WTC11 (cell line): ENCODE measurements around the gene SCAF11. TPM values are rescaled to one million over a fixed set of nuclear protein-coding genes. Genes with fewer than 3 reads are reported as not detected.
A peak's percentile ranks its signal among the peaks of the same experiment; 100 is the strongest.

Experiments used
- ATAC-seq: fragments of 200-7000 bp; cut with Tn5 transposase; 2 replicates; pipeline ENCODE4 v1.10.0; 2021; ENCODE audit warnings: mild to moderate bottlenecking, moderate library complexity
- CTCF ChIA-PET: fragments of 300-600 bp; sonication (Branson Sonifier 250); formaldehyde crosslinking; loops from one replicate; lab custom pipeline; 2021; ENCODE audit warnings: antibody characterized with exemption; lab: Charles Lee
- POLR2A ChIA-PET: fragments of 350-600 bp; sonication (Branson Sonifier 250); formaldehyde crosslinking; loops from one replicate; lab custom pipeline; 2021; ENCODE audit warnings: antibody characterized with exemption; lab: Charles Lee
- DNase-seq: peaks from one replicate; pipeline ENCODE4 v3.0.0; 2021; ENCODE audit warnings: low spot score
- H3K27ac Mint-ChIP-seq: 2 replicates; pipeline ENCODE4 v1.8.0; 2021; ENCODE audit warnings: mixed read lengths
- H3K27me3 Mint-ChIP-seq: 2 replicates; pipeline ENCODE4 v1.8.0; 2021; ENCODE audit warnings: low read depth, mild to moderate bottlenecking, moderate library complexity, mixed read lengths
- H3K36me3 Mint-ChIP-seq: 2 replicates; pipeline ENCODE4 v1.8.0; 2021; ENCODE audit warnings: mixed read lengths
- H3K4me1 Mint-ChIP-seq: 2 replicates; pipeline ENCODE4 v1.8.0; 2022; ENCODE audit warnings: mixed read lengths
- H3K4me3 Mint-ChIP-seq: 2 replicates; pipeline ENCODE4 v1.8.0; 2021; ENCODE audit warnings: mild to moderate bottlenecking, moderate library complexity, mixed read lengths
- H3K9me3 Mint-ChIP-seq: 2 replicates; pipeline ENCODE4 v1.8.0; 2021; ENCODE audit warnings: mixed read lengths
- CREM ChIP-seq: sonication (generic); formaldehyde crosslinking; IDR thresholded peaks from 2 replicates; pipeline ENCODE4 v1.8.1; 2022; ENCODE audit warnings: mild to moderate bottlenecking, missing genetic modification reagents, moderate library complexity
- GTF2I ChIP-seq: fragments of 250-450 bp; sonication (Bioruptor Pico); conservative IDR thresholded peaks from 2 replicates; pipeline ENCODE4 v1.4.0; 2021; ENCODE audit warnings: mild to moderate bottlenecking
- JAZF1 ChIP-seq: fragments of 250-450 bp; sonication (Bioruptor Pico); IDR thresholded peaks from 2 replicates; pipeline ENCODE4 v1.9.0; 2021; ENCODE audit warnings: moderate library complexity, mild to moderate bottlenecking, inconsistent platforms
- JUN ChIP-seq: sonication (generic); formaldehyde crosslinking; IDR thresholded peaks from 2 replicates; pipeline ENCODE4 v1.8.0; 2023; ENCODE audit warnings: mild to moderate bottlenecking, missing genetic modification reagents
- KAT7 ChIP-seq: sonication (generic); formaldehyde crosslinking; IDR thresholded peaks from 2 replicates; pipeline ENCODE4 v1.8.1; 2023; ENCODE audit warnings: missing genetic modification reagents, mild to moderate bottlenecking, borderline replicate concordance
- NFYB ChIP-seq: sonication (generic); formaldehyde crosslinking; conservative IDR thresholded peaks from 2 replicates; pipeline ENCODE4 v1.8.0; 2022; ENCODE audit warnings: low read depth, missing genetic modification reagents
- TEAD4 ChIP-seq: sonication (generic); formaldehyde crosslinking; IDR thresholded peaks from 2 replicates; pipeline ENCODE4 v1.8.0; 2022; ENCODE audit warnings: mild to moderate bottlenecking, missing genetic modification reagents
- ZBTB21 ChIP-seq: sonication (generic); formaldehyde crosslinking; IDR thresholded peaks from 2 replicates; pipeline ENCODE4 v1.8.1; 2023; ENCODE audit warnings: mild to moderate bottlenecking, missing genetic modification reagents, borderline replicate concordance
- ZNF232 ChIP-seq: sonication (generic); formaldehyde crosslinking; IDR thresholded peaks from 2 replicates; pipeline ENCODE4 v1.8.0; 2022; ENCODE audit warnings: mild to moderate bottlenecking, missing genetic modification reagents
- ZNF263 ChIP-seq: sonication (generic); formaldehyde crosslinking; IDR thresholded peaks from 2 replicates; pipeline ENCODE4 v1.8.1; 2022; ENCODE audit warnings: low read depth, mild to moderate bottlenecking, moderate library complexity, missing genetic modification reagents
- ZNF671 ChIP-seq: fragments of 250-450 bp; sonication (Bioruptor Pico); IDR thresholded peaks from 2 replicates; pipeline ENCODE4 v1.8.0; 2021; ENCODE audit warnings: mild to moderate bottlenecking
- total RNA-seq: library from RNA; stranded (reverse); gene quantifications from 3 replicates; pipeline ENCODE4 v1.2.3, GENCODE V29; 2021
- TF ChIP-seq, protein P1 (sequence below): sonication (generic); formaldehyde crosslinking; IDR thresholded peaks from 2 replicates; pipeline ENCODE4 v1.8.1; 2023; ENCODE audit warnings: mild to moderate bottlenecking, missing genetic modification reagents, moderate library complexity
- TF ChIP-seq, protein P2 (sequence below): sonication (generic); formaldehyde crosslinking; IDR thresholded peaks from 2 replicates; pipeline ENCODE4 v1.8.1; 2022; ENCODE audit warnings: missing genetic modification reagents, borderline replicate concordance
- TF ChIP-seq, protein P3 (sequence below): sonication (generic); formaldehyde crosslinking; IDR thresholded peaks from 2 replicates; pipeline ENCODE4 v1.8.1; 2023; ENCODE audit warnings: mild to moderate bottlenecking, missing genetic modification reagents, moderate library complexity
- TF ChIP-seq, protein P4 (sequence below): sonication (generic); formaldehyde crosslinking; IDR thresholded peaks from 2 replicates; pipeline ENCODE4 v1.8.1; 2023; ENCODE audit warnings: mild to moderate bottlenecking, missing genetic modification reagents
- TF ChIP-seq, protein P5 (sequence below): sonication (generic); formaldehyde crosslinking; IDR thresholded peaks from 2 replicates; pipeline ENCODE4 v1.8.1; 2023; ENCODE audit warnings: mild to moderate bottlenecking, missing genetic modification reagents
- TF ChIP-seq, protein P6 (sequence below): sonication (generic); formaldehyde crosslinking; IDR thresholded peaks from 2 replicates; pipeline ENCODE4 v1.8.1; 2023; ENCODE audit warnings: mild to moderate bottlenecking, moderate library complexity, missing genetic modification reagents
- TF ChIP-seq, protein P7 (sequence below): sonication (generic); formaldehyde crosslinking; IDR thresholded peaks from 2 replicates; pipeline ENCODE4 v1.8.0; 2023; ENCODE audit warnings: missing genetic modification reagents
- TF ChIP-seq, protein P8 (sequence below): sonication (generic); formaldehyde crosslinking; IDR thresholded peaks from 2 replicates; pipeline ENCODE4 v1.8.0; 2022; ENCODE audit warnings: mild to moderate bottlenecking, missing genetic modification reagents
- TF ChIP-seq, protein P9 (sequence below): fragments of 250-450 bp; sonication (Bioruptor Pico); IDR thresholded peaks from 2 replicates; pipeline ENCODE4 v1.9.0; 2021; ENCODE audit warnings: mild to moderate bottlenecking

Gene SCAF11
- total RNA-seq, 1 experiment from 2014 or later, result 72.6 TPM

DNA sequence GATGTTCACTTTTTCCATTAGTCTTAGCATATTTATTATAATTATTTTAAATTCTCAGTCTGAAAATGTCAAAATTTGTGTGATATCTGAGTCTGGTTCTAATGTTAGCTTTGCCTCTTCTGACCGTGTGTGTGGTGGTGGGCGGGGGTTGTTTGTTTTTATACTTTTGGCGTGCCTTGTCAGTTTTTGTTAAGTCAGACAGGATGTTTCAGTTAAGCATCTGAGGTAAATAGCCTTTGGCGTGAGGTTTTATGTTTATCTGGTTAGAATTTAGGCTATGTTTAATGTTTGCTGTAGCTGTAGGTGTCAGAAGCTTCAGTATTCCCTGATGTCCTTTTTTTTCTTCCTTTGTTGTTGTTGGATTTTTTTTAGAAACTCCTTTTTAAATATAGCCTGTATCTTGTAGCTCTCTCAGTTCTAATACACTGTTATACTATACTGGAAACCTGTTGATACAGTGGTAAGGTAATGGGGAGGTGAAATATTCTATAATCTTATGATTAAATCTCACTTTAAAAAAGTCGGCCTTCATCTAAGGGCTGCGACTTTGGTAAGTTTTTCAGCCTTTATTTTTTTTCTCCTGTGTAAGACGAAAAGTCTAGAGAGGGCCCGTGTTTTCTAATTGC lies 111.6 kb downstream of the SCAF11 start:
- H3K9me3 Mint-ChIP-seq, result 0 out of 2 replicates have a peak, but pooled peaks cover 3% of the 10 kb centered on the region
- peaks cover 50% of the 10 kb centered on the region for H3K36me3 Mint-ChIP-seq
- peak overlapping the region; percentile 39 for H3K27ac Mint-ChIP-seq
- TF ChIP-seq, protein P1, sequence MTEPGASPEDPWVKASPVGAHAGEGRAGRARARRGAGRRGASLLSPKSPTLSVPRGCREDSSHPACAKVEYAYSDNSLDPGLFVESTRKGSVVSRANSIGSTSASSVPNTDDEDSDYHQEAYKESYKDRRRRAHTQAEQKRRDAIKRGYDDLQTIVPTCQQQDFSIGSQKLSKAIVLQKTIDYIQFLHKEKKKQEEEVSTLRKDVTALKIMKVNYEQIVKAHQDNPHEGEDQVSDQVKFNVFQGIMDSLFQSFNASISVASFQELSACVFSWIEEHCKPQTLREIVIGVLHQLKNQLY (CRISPR knock-in tag), result no peak
- TF ChIP-seq ZNF232 (CRISPR knock-in tag) (no peak), NFYB (CRISPR knock-in tag) (no peak), GTF2I (CRISPR knock-in tag) (no peak), ZBTB21 (CRISPR knock-in tag) (no peak), CREM (CRISPR knock-in tag) (no peak), JUN (CRISPR knock-in tag) (no peak), JAZF1 (CRISPR knock-in tag) (no peak), TEAD4 (CRISPR knock-in tag) (no peak), ZNF671 (no peak), KAT7 (CRISPR knock-in tag) (no peak), ZNF263 (CRISPR knock-in tag) (no peak)
- TF ChIP-seq, protein P2, sequence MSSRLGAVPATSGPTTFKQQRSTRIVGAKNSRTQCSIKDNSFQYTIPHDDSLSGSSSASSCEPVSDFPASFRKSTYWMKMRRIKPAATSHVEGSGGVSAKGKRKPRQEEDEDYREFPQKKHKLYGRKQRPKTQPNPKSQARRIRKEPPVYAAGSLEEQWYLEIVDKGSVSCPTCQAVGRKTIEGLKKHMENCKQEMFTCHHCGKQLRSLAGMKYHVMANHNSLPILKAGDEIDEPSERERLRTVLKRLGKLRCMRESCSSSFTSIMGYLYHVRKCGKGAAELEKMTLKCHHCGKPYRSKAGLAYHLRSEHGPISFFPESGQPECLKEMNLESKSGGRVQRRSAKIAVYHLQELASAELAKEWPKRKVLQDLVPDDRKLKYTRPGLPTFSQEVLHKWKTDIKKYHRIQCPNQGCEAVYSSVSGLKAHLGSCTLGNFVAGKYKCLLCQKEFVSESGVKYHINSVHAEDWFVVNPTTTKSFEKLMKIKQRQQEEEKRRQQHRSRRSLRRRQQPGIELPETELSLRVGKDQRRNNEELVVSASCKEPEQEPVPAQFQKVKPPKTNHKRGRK (CRISPR knock-in tag), result no peak
- TF ChIP-seq, protein P3, sequence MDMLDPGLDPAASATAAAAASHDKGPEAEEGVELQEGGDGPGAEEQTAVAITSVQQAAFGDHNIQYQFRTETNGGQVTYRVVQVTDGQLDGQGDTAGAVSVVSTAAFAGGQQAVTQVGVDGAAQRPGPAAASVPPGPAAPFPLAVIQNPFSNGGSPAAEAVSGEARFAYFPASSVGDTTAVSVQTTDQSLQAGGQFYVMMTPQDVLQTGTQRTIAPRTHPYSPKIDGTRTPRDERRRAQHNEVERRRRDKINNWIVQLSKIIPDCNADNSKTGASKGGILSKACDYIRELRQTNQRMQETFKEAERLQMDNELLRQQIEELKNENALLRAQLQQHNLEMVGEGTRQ (CRISPR knock-in tag), result no peak
- TF ChIP-seq, protein P4, sequence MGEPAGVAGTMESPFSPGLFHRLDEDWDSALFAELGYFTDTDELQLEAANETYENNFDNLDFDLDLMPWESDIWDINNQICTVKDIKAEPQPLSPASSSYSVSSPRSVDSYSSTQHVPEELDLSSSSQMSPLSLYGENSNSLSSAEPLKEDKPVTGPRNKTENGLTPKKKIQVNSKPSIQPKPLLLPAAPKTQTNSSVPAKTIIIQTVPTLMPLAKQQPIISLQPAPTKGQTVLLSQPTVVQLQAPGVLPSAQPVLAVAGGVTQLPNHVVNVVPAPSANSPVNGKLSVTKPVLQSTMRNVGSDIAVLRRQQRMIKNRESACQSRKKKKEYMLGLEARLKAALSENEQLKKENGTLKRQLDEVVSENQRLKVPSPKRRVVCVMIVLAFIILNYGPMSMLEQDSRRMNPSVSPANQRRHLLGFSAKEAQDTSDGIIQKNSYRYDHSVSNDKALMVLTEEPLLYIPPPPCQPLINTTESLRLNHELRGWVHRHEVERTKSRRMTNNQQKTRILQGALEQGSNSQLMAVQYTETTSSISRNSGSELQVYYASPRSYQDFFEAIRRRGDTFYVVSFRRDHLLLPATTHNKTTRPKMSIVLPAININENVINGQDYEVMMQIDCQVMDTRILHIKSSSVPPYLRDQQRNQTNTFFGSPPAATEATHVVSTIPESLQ (CRISPR knock-in tag), result no peak
- TF ChIP-seq, protein P5, sequence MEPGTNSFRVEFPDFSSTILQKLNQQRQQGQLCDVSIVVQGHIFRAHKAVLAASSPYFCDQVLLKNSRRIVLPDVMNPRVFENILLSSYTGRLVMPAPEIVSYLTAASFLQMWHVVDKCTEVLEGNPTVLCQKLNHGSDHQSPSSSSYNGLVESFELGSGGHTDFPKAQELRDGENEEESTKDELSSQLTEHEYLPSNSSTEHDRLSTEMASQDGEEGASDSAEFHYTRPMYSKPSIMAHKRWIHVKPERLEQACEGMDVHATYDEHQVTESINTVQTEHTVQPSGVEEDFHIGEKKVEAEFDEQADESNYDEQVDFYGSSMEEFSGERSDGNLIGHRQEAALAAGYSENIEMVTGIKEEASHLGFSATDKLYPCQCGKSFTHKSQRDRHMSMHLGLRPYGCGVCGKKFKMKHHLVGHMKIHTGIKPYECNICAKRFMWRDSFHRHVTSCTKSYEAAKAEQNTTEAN (CRISPR knock-in tag), result no peak
- TF ChIP-seq, protein P6, sequence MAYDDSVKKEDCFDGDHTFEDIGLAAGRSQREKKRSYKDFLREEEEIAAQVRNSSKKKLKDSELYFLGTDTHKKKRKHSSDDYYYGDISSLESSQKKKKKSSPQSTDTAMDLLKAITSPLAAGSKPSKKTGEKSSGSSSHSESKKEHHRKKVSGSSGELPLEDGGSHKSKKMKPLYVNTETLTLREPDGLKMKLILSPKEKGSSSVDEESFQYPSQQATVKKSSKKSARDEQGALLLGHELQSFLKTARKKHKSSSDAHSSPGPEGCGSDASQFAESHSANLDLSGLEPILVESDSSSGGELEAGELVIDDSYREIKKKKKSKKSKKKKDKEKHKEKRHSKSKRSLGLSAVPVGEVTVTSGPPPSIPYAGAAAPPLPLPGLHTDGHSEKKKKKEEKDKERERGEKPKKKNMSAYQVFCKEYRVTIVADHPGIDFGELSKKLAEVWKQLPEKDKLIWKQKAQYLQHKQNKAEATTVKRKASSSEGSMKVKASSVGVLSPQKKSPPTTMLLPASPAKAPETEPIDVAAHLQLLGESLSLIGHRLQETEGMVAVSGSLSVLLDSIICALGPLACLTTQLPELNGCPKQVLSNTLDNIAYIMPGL (CRISPR knock-in tag), result no peak
- TF ChIP-seq, protein P7, sequence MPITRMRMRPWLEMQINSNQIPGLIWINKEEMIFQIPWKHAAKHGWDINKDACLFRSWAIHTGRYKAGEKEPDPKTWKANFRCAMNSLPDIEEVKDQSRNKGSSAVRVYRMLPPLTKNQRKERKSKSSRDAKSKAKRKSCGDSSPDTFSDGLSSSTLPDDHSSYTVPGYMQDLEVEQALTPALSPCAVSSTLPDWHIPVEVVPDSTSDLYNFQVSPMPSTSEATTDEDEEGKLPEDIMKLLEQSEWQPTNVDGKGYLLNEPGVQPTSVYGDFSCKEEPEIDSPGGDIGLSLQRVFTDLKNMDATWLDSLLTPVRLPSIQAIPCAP (CRISPR knock-in tag), result no peak
- TF ChIP-seq, protein P8, sequence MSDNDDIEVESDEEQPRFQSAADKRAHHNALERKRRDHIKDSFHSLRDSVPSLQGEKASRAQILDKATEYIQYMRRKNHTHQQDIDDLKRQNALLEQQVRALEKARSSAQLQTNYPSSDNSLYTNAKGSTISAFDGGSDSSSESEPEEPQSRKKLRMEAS (CRISPR knock-in tag), result no peak
- TF ChIP-seq, protein P9, sequence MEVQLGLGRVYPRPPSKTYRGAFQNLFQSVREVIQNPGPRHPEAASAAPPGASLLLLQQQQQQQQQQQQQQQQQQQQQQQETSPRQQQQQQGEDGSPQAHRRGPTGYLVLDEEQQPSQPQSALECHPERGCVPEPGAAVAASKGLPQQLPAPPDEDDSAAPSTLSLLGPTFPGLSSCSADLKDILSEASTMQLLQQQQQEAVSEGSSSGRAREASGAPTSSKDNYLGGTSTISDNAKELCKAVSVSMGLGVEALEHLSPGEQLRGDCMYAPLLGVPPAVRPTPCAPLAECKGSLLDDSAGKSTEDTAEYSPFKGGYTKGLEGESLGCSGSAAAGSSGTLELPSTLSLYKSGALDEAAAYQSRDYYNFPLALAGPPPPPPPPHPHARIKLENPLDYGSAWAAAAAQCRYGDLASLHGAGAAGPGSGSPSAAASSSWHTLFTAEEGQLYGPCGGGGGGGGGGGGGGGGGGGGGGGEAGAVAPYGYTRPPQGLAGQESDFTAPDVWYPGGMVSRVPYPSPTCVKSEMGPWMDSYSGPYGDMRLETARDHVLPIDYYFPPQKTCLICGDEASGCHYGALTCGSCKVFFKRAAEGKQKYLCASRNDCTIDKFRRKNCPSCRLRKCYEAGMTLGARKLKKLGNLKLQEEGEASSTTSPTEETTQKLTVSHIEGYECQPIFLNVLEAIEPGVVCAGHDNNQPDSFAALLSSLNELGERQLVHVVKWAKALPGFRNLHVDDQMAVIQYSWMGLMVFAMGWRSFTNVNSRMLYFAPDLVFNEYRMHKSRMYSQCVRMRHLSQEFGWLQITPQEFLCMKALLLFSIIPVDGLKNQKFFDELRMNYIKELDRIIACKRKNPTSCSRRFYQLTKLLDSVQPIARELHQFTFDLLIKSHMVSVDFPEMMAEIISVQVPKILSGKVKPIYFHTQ (CRISPR knock-in tag), result no peak
- no peak for DNase-seq
- ChIA-PET CTCF (no interaction called here), POLR2A (no interaction called here)
- no peak overlapping the region for H3K4me3 Mint-ChIP-seq
- peaks cover 18% of the 10 kb centered on the region for H3K4me1 Mint-ChIP-seq
- no peaks in the 10 kb centered on the region for H3K27me3 Mint-ChIP-seq
- ATAC-seq, result no peak
